Hepatocyte (in vitro differentiated cells): Measurements from ENCODE around the gene SDF2L1.

Experiments
- CTCF ChIP-seq: fragments of 200-600 bp; sonication (generic); IDR thresholded peaks from 2 replicates; pipeline ENCODE4 v1.5.1; 2016; ENCODE audit warnings: antibody characterized with exemption, mild to moderate bottlenecking; ENCODE audit not compliant: poor library complexity
- EZH2 ChIP-seq: fragments of 200-600 bp; sonication (generic); IDR thresholded peaks from 2 replicates; pipeline ENCODE4 v1.6.1; 2016; ENCODE audit warnings: antibody characterized with exemption, mild to moderate bottlenecking, borderline replicate concordance

GRCh38 chr22:21650280-21650679 lies 8.2 kb downstream of the SDF2L1 start:
- TF ChIP-seq CTCF (no peak), EZH2 (no peak)
